T-cell (primary cell): ENCODE data around the gene RFX2. TPM values are rescaled to one million over a fixed set of nuclear protein-coding genes. Genes with fewer than 3 reads are reported as not detected.
A peak's percentile ranks its signal among the peaks of the same experiment; 100 is the strongest.

Experiments
- ATAC-seq, 4 experiments: fragments of 200-7000 bp in 3 of 4; fragments of 150-1000 bp in 1 of 4; cut with Tn5 transposase; replicated peaks in 1 of 4; 1 replicate in 3 of 4; 2 replicates in 1 of 4; pipeline ENCODE4 v1.10.0; 2021; ENCODE audit warnings: moderate library complexity in 3 of 4, mild to moderate bottlenecking in 2 of 4, moderate number of reproducible peaks in 1 of 4
- CTCF ChIA-PET, 2 donors: fragments of 300-600 bp; sonication (Branson Sonifier 250); formaldehyde crosslinking; loops; one replicate each; lab custom pipeline; 2022; ENCODE audit warnings: antibody characterized with exemption in 2 of 2; lab: Charles Lee
- POLR2A ChIA-PET, 2 donors: fragments of 300-600 bp; sonication (Branson Sonifier 250); formaldehyde crosslinking; loops; one replicate each; lab custom pipeline; 2022; ENCODE audit warnings: antibody characterized with exemption in 2 of 2; lab: Charles Lee
- DNase-seq, 35 experiments: peaks; one replicate each; pipeline versions ENCODE4 v3.0.0 to v3.0.0-alpha.2; 2013 to 2023
- H3K27ac ChIP-seq: one replicate; pipeline ENCODE4 v1.5.1; 2013; ENCODE audit warnings: low read length
- H3K27me3 ChIP-seq, 2 experiments: replicated peaks in 1 of 2; 1 replicate in 1 of 2; 2 replicates in 1 of 2; pipeline versions ENCODE4 v1.6.1 to v1.7.0; 2013; ENCODE audit warnings: low read length in 1 of 2, mixed read lengths in 1 of 2; ENCODE audit not compliant: control insufficient read depth in 2 of 2, insufficient read depth in 2 of 2; ENCODE audit errors: extremely low read depth in 1 of 2
- H3K36me3 ChIP-seq, 2 donors: 1 replicate in 1 of 2; 2 replicates in 1 of 2; pipeline versions ENCODE4 v1.6.1 to v1.7.0; 2013; ENCODE audit warnings: low read length in 1 of 2; ENCODE audit not compliant: control insufficient read depth in 2 of 2, insufficient read depth in 1 of 2; ENCODE audit errors: extremely low read depth in 1 of 2
- H3K4me1 ChIP-seq, 2 experiments: 1 replicate in 1 of 2; 2 replicates in 1 of 2; pipeline versions ENCODE4 v1.6.1 to v1.7.0; 2013; ENCODE audit warnings: low read length in 2 of 2, mixed read lengths in 1 of 2; ENCODE audit not compliant: insufficient read depth in 2 of 2, control insufficient read depth in 1 of 2; ENCODE audit errors: extremely low read depth in 1 of 2
- H3K4me3 ChIP-seq, 2 donors: 1 replicate in 1 of 2; 2 replicates in 1 of 2; pipeline versions ENCODE4 v1.5.1 to v1.7.0; 2013; ENCODE audit warnings: mild to moderate bottlenecking in 2 of 2, low read length in 1 of 2, moderate library complexity in 1 of 2; ENCODE audit not compliant: control insufficient read depth in 1 of 2; ENCODE audit errors: extremely low read depth in 1 of 2
- H3K9me3 ChIP-seq: 2 replicates; pipeline ENCODE4 v1.7.0; 2013
- H3K27ac Mint-ChIP-seq, 2 donors: one replicate each; pipeline ENCODE4 v1.8.0; 2020 to 2021; ENCODE audit warnings: mild to moderate bottlenecking in 2 of 2, mixed read lengths in 2 of 2
- H3K27me3 Mint-ChIP-seq, 2 donors: one replicate each; pipeline ENCODE4 v1.8.0; 2021 to 2022; ENCODE audit warnings: mixed read lengths in 2 of 2
- H3K36me3 Mint-ChIP-seq: one replicate; pipeline ENCODE4 v1.8.0; 2021; ENCODE audit warnings: mixed read lengths
- H3K4me1 Mint-ChIP-seq, 3 donors: one replicate each; pipeline ENCODE4 v1.8.0; 2020 to 2022; ENCODE audit warnings: mixed read lengths in 3 of 3, mild to moderate bottlenecking in 1 of 3
- H3K4me3 Mint-ChIP-seq, 3 donors: one replicate each; pipeline ENCODE4 v1.8.0; 2020 to 2022; ENCODE audit warnings: mild to moderate bottlenecking in 3 of 3, mixed read lengths in 3 of 3, moderate library complexity in 3 of 3
- H3K9me3 Mint-ChIP-seq, 3 donors: one replicate each; pipeline ENCODE4 v1.8.0; 2020 to 2022; ENCODE audit warnings: mixed read lengths in 3 of 3
- WGBS: methylation state at CpG from one replicate; pipeline ENCODE4 v1.1.5; 2013; ENCODE audit warnings: missing lambda C conversion rate; ENCODE audit not compliant: insufficient coverage; 5-methylcytosine and 5-hydroxymethylcytosine counted together
- total RNA-seq, 35 experiments: library from RNA in 6 of 35; stranded (reverse) in 6 of 35; fragments of 120-200 nt in 1 of 35; gene quantifications; one replicate each; pipeline versions ENCODE4 v1.2.1 to v1.2.4 and lab custom pipeline; 2013 to 2026

The RFX2 gene
- total RNA-seq, 5 donors from 2014 or later (not counting 1 experiment from before 2014, with no cell fraction given) = 4.7 to 11.6 (median 7.8) TPM

GRCh38 chr19:6064336-6065073 is 45.8 kb downstream of the RFX2 start:
- H3K9me3 ChIP-seq = no peaks in the 10 kb centered on the region
- POLR2A ChIA-PET = no interaction called here
- peaks cover 20 to 49% of the 10 kb centered on the region in 2 experiments for H3K4me1 ChIP-seq
- Mint-ChIP-seq H3K27me3 (peaks cover 0 to 15% of the 10 kb centered on the region in 2 donors), H3K27ac (no peak overlapping the region), H3K36me3 (no peaks in the 10 kb centered on the region), H3K4me3 (peak overlapping the region in 1 of 3 donors; percentile 18), H3K4me1 (peaks cover 73 to 74% (median 74%) of the 10 kb centered on the region in 3 donors), H3K9me3 (peaks cover 0 to 4% (median 0%) of the 10 kb centered on the region in 3 donors)
- DNase-seq = no peak
- no peak overlapping the region for H3K4me3 ChIP-seq
- ATAC-seq = no peak
- no peaks in the 10 kb centered on the region for H3K36me3 ChIP-seq
- WGBS = 83% methylated on average over 3 of the region's 8 CpGs
- CTCF ChIA-PET = no interaction called here
- no peak overlapping the region for H3K27ac ChIP-seq
- H3K27me3 ChIP-seq = peaks cover 0 to 33% of the 10 kb centered on the region in 2 experiments

GRCh38 chr19:6063576-6064335 is 46.5 kb downstream of the RFX2 start:
- H3K27ac Mint-ChIP-seq = peak overlapping the region in 1 of 2 donors; percentile 2
- H3K4me1 ChIP-seq = peaks cover 20 to 49% of the 10 kb centered on the region in 2 experiments
- no peaks in the 10 kb centered on the region for H3K36me3 ChIP-seq
- no peaks in the 10 kb centered on the region for H3K9me3 Mint-ChIP-seq
- H3K4me1 Mint-ChIP-seq = peaks cover 66 to 73% (median 69%) of the 10 kb centered on the region in 3 donors
- no peak overlapping the region for H3K27ac ChIP-seq
- peak overlapping the region in 1 of 3 donors; percentile 18 for H3K4me3 Mint-ChIP-seq
- POLR2A ChIA-PET = no interaction called here
- DNase-seq (no peak), ATAC-seq (no peak)
- H3K27me3 Mint-ChIP-seq = peaks cover 0 to 15% of the 10 kb centered on the region in 2 donors
- H3K36me3 Mint-ChIP-seq = no peaks in the 10 kb centered on the region
- peaks cover 0 to 33% of the 10 kb centered on the region in 2 experiments for H3K27me3 ChIP-seq
- H3K9me3 ChIP-seq = no peaks in the 10 kb centered on the region
- WGBS = 91% methylated on average over 12 of the region's 14 CpGs
- CTCF ChIA-PET = no interaction called here
- H3K4me3 ChIP-seq = no peak overlapping the region

- no peak overlapping the region for H3K27ac Mint-ChIP-seq
- peaks cover 20 to 49% of the 10 kb centered on the region in 2 experiments for H3K4me1 ChIP-seq
- CTCF ChIA-PET = interaction anchor here in 1 of 2 donors (1.1 kb wide), 1 partner anchor 63 kb away, joined by 3 read pairs; no protein-coding TSS in a partner anchor
- peak overlapping the region in 1 of 3 donors; percentile 21 for H3K4me3 Mint-ChIP-seq
- DNase-seq (no peak), ATAC-seq (no peak)
- peaks cover 0 to 15% of the 10 kb centered on the region in 2 donors for H3K27me3 Mint-ChIP-seq
- H3K9me3 Mint-ChIP-seq = no peaks in the 10 kb centered on the region
- WGBS = 94% methylated on average over 13 of the region's 17 CpGs
- POLR2A ChIA-PET = no interaction called here
- H3K4me3 ChIP-seq = no peak overlapping the region
- peaks cover 59 to 73% (median 70%) of the 10 kb centered on the region in 3 donors for H3K4me1 Mint-ChIP-seq
- no peaks in the 10 kb centered on the region for H3K36me3 Mint-ChIP-seq
- peaks cover 0 to 33% of the 10 kb centered on the region in 2 experiments for H3K27me3 ChIP-seq
- H3K27ac ChIP-seq = no peak overlapping the region
- H3K9me3 ChIP-seq = no peaks in the 10 kb centered on the region
- H3K36me3 ChIP-seq = no peaks in the 10 kb centered on the region
Observed at GRCh38 chr19:6062961-6063575, 47.2 kb downstream of the RFX2 start.

GRCh38 chr19:6062274-6062673 is 48.0 kb downstream of the RFX2 start:
- Histone ChIP-seq H3K4me1 (peaks cover 20 to 49% of the 10 kb centered on the region in 2 experiments), H3K27me3 (peaks cover 0 to 33% of the 10 kb centered on the region in 2 experiments), H3K4me3 (no peak overlapping the region), H3K36me3 (no peaks in the 10 kb centered on the region), H3K27ac (no peak overlapping the region), H3K9me3 (no peaks in the 10 kb centered on the region)
- H3K9me3 Mint-ChIP-seq = no peaks in the 10 kb centered on the region
- CTCF ChIA-PET = interaction anchor here (0.5 to 1.1 kb wide), 2 partner anchors 64 to 217 kb away, joined by 3 read pairs; no protein-coding TSS in a partner anchor
- DNase-seq (peak in 14 of 35 experiments; percentile 7 to 55 (median 28)), ATAC-seq (peak; percentile 54 to 62 (median 59))
- H3K36me3 Mint-ChIP-seq = no peaks in the 10 kb centered on the region
- POLR2A ChIA-PET = no interaction called here
- peak overlapping the region in 2 of 3 donors; percentile 7 to 82 for H3K4me3 Mint-ChIP-seq
- WGBS = 40% methylated on average over 2 of the region's 11 CpGs
- H3K4me1 Mint-ChIP-seq = peaks cover 58 to 74% (median 71%) of the 10 kb centered on the region in 3 donors
- H3K27me3 Mint-ChIP-seq = peaks cover 0 to 15% of the 10 kb centered on the region in 2 donors
- H3K27ac Mint-ChIP-seq = peak overlapping the region; percentile 65 to 78

- DNase-seq = no peak
- Mint-ChIP-seq H3K27me3 (peaks cover 0 to 15% of the 10 kb centered on the region in 2 donors), H3K4me1 (peaks cover 51 to 73% (median 69%) of the 10 kb centered on the region in 3 donors), H3K4me3 (peak overlapping the region in 2 of 3 donors; percentile 68 to 82), H3K27ac (peak overlapping the region; percentile 2 to 78), H3K9me3 (no peaks in the 10 kb centered on the region), H3K36me3 (no peaks in the 10 kb centered on the region)
- Histone ChIP-seq H3K9me3 (no peaks in the 10 kb centered on the region), H3K4me3 (no peak overlapping the region), H3K4me1 (peaks cover 14 to 52% of the 10 kb centered on the region in 2 experiments), H3K36me3 (no peaks in the 10 kb centered on the region), H3K27ac (no peak overlapping the region), H3K27me3 (peaks cover 0 to 33% of the 10 kb centered on the region in 2 experiments)
- ATAC-seq = no peak
- 96% methylated on average over 4 of the region's 16 CpGs for WGBS
- ChIA-PET CTCF (interaction anchor here in 1 of 2 donors (1.1 kb wide), 1 partner anchor 64 kb away, joined by 3 read pairs; no protein-coding TSS in a partner anchor), POLR2A (no interaction called here)
Observed at GRCh38 chr19:6061376-6062130, 48.7 kb downstream of the RFX2 start.
